Activated CD4-positive, alpha-beta T cell treated with anti-CD3 and anti-CD28 coated beads for 36 hours (primary cell): ENCODE results near the gene KCNQ1OT1. TPM values are rescaled to one million over a fixed set of nuclear protein-coding genes. Genes with fewer than 3 reads are reported as not detected.
A peak's percentile ranks its signal among the peaks of the same experiment; 100 is the strongest.

Experiments used
- ATAC-seq: fragments of 200-7000 bp; cut with Tn5 transposase; one replicate; pipeline ENCODE4 v1.10.0; 2021; ENCODE audit warnings: mild to moderate bottlenecking, moderate library complexity
- CTCF ChIA-PET: fragments of 350-600 bp; sonication (Branson Sonifier 250); formaldehyde crosslinking; loops from one replicate; lab custom pipeline; 2021; ENCODE audit warnings: antibody characterized with exemption; lab: Charles Lee
- POLR2A ChIA-PET: fragments of 350-600 bp; sonication (Branson Sonifier 250); formaldehyde crosslinking; loops from one replicate; lab custom pipeline; 2021; ENCODE audit warnings: antibody characterized with exemption, inconsistent platforms; lab: Charles Lee
- DNase-seq: peaks from one replicate; pipeline ENCODE4 v3.0.0-alpha.2; 2020
- H3K27ac Mint-ChIP-seq: one replicate; pipeline ENCODE4 v1.8.0; 2021; ENCODE audit warnings: mixed read lengths
- H3K27me3 Mint-ChIP-seq: one replicate; pipeline ENCODE4 v1.8.0; 2021; ENCODE audit warnings: mixed read lengths
- H3K36me3 Mint-ChIP-seq: one replicate; pipeline ENCODE4 v1.8.0; 2021; ENCODE audit warnings: low read depth, mixed read lengths
- H3K4me1 Mint-ChIP-seq: one replicate; pipeline ENCODE4 v1.8.0; 2021; ENCODE audit warnings: mixed read lengths
- H3K4me3 Mint-ChIP-seq: one replicate; pipeline ENCODE4 v1.8.0; 2021; ENCODE audit warnings: mild to moderate bottlenecking, moderate library complexity, mixed read lengths
- H3K9me3 Mint-ChIP-seq: one replicate; pipeline ENCODE4 v1.8.0; 2021; ENCODE audit warnings: low read depth, mixed read lengths
- intact Hi-C, 2 experiments: fragments of 100-400 bp; cut with DNase I in 1 of 2; cut with micrococcal nuclease in 1 of 2; formaldehyde crosslinking; loops; one replicate each; pipeline versions ENCODE4 v1.14.2 to v1.15.1; 2022 to 2024; cut with DNase I, micrococcal nuclease
- total RNA-seq, 2 experiments: library from RNA; stranded (reverse); gene quantifications; one replicate each; pipeline ENCODE4 v1.2.3, GENCODE V29; 2021

KCNQ1OT1 gene
- total RNA-seq, 2 experiments from 2014 or later = 0.16 TPM

- no peaks in the 10 kb centered on the region for H3K4me1 Mint-ChIP-seq
- H3K36me3 Mint-ChIP-seq = no peaks in the 10 kb centered on the region
These were observed 122.5 kb downstream of the KCNQ1OT1 start for GRCh38 chr11:2577031-2577990.

DNA sequence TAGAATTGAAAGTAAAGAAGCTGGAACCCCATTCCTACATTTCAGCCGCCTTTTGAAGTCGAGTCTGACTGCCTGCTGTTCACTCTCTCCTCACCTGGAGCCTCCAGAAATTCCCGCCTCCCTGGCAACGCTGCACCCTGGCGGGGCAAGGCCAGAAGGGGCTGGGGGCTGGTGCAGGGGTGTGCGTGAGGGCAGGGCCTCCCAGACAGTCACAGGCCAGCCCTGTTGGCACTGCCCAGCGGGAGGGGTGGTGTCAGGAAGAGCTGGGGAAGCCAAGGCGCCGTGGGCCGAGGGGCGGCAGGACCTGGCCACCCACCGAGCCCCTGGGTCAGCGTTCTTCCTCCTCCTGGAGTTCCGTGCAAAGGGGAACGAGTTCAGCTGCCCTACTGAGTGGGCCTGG lies 123.2 kb downstream of the KCNQ1OT1 start:
- intact Hi-C loops = no loop called here
- CTCF ChIA-PET = no interaction called here
- Mint-ChIP-seq H3K27ac (no peak overlapping the region), H3K36me3 (no peaks in the 10 kb centered on the region), H3K9me3 (no peaks in the 10 kb centered on the region), H3K4me3 (no peak overlapping the region), H3K27me3 (no peaks in the 10 kb centered on the region), H3K4me1 (no peaks in the 10 kb centered on the region)
- POLR2A ChIA-PET = no interaction called here
- DNase-seq (no peak), ATAC-seq (no peak)

More at GRCh38 chr11:2577031-2577990, 122.5 kb downstream of the KCNQ1OT1 start:
- no peaks in the 10 kb centered on the region for H3K9me3 Mint-ChIP-seq
- no peak overlapping the region for H3K27ac Mint-ChIP-seq
- H3K4me3 Mint-ChIP-seq = no peak overlapping the region
- ATAC-seq = no peak
- CTCF ChIA-PET = no interaction called here
- intact Hi-C loops = no loop called here
- H3K27me3 Mint-ChIP-seq = no peaks in the 10 kb centered on the region
- peak; percentile 3 for DNase-seq
- POLR2A ChIA-PET = no interaction called here

DNA sequence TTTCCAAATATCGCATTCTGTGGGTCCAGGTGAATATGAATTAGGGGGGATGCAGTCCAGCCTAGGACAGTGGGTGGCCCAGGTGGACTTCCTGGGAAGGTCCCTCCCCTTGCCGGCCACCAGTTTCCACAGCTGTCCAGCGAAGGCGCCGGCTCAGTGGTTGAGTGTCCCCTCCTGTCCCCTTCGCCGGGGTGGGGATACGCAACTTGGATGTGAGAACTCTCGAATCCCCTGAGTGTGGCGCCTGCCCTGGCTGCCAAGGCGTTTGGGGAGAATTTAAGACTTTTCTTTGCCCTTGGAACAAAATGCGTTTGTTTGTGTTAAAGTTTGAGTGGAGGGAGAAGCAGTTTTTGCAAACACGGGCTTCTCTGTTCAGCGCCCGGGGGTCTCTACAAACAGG lies 123.7 kb downstream of the KCNQ1OT1 start:
- Mint-ChIP-seq H3K27me3 (no peaks in the 10 kb centered on the region), H3K36me3 (no peaks in the 10 kb centered on the region), H3K4me1 (no peaks in the 10 kb centered on the region), H3K27ac (no peak overlapping the region), H3K4me3 (no peak overlapping the region), H3K9me3 (no peaks in the 10 kb centered on the region)
- no peak for ATAC-seq
- ChIA-PET POLR2A (no interaction called here), CTCF (interaction anchor here (1.1 kb wide), 1 partner anchor 43 kb away, joined by 3 read pairs; no protein-coding TSS in a partner anchor)
- intact Hi-C loops = no loop called here
- DNase-seq = peak; percentile 1

DNA sequence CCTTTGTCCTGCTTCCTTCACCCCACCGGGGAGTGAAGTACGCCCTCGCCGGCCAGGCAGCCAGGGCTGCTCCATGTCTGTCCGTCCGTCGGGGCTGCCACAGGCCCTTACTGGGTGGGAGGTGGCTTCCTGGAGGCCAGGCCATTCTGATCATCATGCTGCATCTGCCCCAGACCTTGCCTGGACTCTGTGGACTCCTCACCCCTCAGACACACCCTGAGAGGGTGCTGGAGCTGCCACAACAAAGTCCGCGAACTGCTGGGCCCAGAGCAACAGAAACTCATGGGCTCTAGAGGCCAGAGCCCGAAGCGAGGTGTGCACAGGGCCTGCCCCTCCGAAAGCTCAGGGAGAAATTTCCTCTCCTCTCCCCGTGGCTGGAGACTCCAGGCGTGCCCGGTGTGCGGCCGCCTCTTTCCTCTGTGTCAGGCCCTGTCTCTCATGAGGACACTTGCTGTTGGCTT lies 124.2 kb downstream of the KCNQ1OT1 start:
- CTCF ChIA-PET = interaction anchor here (1.1 kb wide), 1 partner anchor 43 kb away, joined by 3 read pairs; no protein-coding TSS in a partner anchor
- intact Hi-C loops = no loop called here
- POLR2A ChIA-PET = no interaction called here
- Mint-ChIP-seq H3K4me3 (no peak overlapping the region), H3K36me3 (no peaks in the 10 kb centered on the region), H3K27ac (no peak overlapping the region), H3K27me3 (no peaks in the 10 kb centered on the region), H3K4me1 (no peaks in the 10 kb centered on the region), H3K9me3 (no peaks in the 10 kb centered on the region)
- DNase-seq (peak; percentile 1), ATAC-seq (no peak)

DNA sequence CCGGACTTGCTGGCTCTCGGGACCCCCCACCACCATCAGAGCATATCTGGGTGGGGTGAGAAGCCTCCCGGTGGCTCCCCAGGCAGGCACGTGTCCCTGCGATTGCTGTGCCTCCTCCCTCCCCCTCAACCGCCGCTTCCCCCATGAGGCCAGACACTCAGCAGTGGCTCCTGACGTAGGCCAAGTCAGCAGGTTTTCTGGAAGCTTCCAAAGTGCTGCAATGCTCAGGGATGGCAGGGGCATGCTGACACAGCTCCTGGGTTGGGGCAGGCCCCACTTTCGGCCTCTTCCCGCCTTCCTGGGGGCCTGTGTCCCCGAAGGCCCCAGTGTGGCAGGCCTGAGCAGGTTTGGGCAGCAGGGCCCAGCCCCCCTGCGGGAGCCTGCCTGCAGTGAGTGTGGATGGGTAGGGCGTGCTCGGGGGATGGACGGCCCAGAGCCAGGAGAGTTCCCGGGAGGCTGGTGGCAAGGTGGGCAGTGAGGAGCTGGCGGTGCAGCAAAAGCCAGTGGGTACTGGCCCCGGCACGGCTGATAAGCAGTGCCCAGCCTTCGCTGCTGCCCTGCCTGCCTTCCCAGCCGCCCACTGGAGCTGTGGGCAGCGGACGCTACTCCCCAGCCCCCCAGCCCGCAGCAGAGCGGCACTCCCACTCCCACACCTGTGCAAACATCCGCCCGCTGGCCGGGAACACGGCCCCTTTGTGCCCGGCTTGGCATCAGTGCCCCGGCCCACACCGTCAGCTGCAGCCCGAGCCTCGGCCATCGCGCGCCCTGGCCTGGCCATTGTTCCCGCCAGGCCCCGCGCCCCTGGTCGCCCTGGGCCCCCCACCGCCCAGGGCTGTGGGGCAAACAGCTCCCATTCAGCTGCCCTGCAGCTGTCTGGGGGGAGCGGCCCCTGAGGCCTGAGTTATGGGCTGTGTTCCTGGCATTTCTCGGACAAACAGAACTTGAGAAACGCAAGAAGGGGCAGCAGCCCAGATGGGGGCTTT lies 125.0 kb downstream of the KCNQ1OT1 start:
- intact Hi-C loops = no loop called here
- no peaks in the 10 kb centered on the region for H3K9me3 Mint-ChIP-seq
- peak; percentile 2 for DNase-seq
- POLR2A ChIA-PET = no interaction called here
- no peak overlapping the region for H3K4me3 Mint-ChIP-seq
- no peaks in the 10 kb centered on the region for H3K27me3 Mint-ChIP-seq
- CTCF ChIA-PET = interaction anchor here (0.6 to 1.1 kb wide), 2 partner anchors 42 to 1565 kb away, joined by 3 read pairs; no protein-coding TSS in a partner anchor
- no peak overlapping the region for H3K27ac Mint-ChIP-seq
- H3K4me1 Mint-ChIP-seq = no peaks in the 10 kb centered on the region
- no peaks in the 10 kb centered on the region for H3K36me3 Mint-ChIP-seq
- no peak for ATAC-seq

DNA sequence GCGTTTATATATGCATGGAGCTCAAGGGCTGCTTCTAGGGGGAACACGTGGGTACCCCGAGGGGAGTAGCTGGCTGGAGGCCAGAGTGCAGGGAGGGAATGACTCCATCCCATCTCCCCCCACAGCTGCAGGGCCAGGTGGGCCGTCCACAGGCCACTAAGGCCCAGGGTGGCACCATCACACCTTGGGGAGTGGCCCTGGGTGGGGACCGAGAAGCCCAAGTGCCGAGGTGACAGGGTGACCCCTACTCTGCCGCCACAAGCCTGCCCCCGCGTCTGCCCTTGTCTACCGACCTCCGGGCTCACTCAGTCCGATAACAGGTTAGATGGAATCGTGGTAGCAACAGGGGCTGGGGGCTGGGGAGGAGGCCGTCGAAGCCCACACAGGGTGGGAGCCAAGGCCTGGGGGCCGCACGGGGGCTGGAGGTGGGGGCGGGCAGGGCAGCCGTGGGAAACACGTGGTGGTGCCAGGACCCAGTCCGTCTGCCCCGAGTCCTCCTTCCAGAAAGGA lies 125.7 kb downstream of the KCNQ1OT1 start:
- peak; percentile 0 for DNase-seq
- H3K36me3 Mint-ChIP-seq = no peaks in the 10 kb centered on the region
- no peaks in the 10 kb centered on the region for H3K9me3 Mint-ChIP-seq
- H3K27ac Mint-ChIP-seq = no peak overlapping the region
- intact Hi-C loops = no loop called here
- H3K27me3 Mint-ChIP-seq = no peaks in the 10 kb centered on the region
- ChIA-PET POLR2A (no interaction called here), CTCF (interaction anchor here (0.6 kb wide), 1 partner anchor 1564 kb away, joined by 3 read pairs; no protein-coding TSS in a partner anchor)
- H3K4me3 Mint-ChIP-seq = no peak overlapping the region
- no peaks in the 10 kb centered on the region for H3K4me1 Mint-ChIP-seq
- ATAC-seq = no peak

DNA sequence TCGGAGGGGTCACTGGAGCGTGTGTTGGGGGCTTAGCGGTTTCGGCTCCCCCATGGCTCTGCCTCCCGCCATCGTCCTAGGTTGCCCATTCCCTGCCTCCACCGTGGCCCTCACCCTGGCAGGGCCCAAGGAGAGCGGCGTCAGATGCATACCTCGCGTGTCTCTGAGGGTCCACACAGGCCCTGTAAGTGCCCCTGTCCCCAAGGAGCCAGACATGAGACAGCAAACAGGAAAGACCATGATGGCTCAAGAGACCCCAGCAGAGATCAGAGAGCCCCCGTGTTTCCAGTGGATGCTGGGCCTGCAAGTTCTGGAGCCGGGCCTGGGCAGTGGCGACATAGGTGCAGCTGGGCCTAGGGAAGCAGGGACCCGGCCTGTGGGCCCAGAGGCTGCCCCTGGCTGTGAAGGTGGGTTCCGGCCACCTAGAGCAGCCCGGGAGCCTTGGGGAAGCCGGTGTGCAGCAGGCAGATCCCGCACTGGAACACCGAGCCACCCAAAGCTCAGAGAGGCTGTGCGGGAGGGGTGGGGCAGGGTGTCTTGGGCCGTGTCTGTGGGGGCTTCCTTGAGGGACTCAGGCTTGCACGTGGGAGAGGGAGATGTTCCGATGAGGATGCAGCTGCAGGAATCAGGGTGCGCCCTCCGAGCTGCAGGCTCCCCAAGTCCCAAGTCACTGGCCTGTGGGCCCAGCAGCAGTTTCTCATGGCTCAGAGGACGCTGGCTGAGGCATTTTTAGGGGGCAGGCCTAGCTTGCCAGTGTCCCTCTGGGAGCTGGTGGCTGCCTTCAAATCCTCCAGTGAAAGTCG lies 126.4 kb downstream of the KCNQ1OT1 start:
- Mint-ChIP-seq H3K36me3 (no peaks in the 10 kb centered on the region), H3K4me3 (no peak overlapping the region), H3K4me1 (no peaks in the 10 kb centered on the region), H3K9me3 (no peaks in the 10 kb centered on the region), H3K27ac (no peak overlapping the region), H3K27me3 (no peaks in the 10 kb centered on the region)
- ATAC-seq (no peak), DNase-seq (no peak)
- ChIA-PET POLR2A (no interaction called here), CTCF (interaction anchor here (0.6 kb wide), 1 partner anchor 1563 kb away, joined by 3 read pairs; no protein-coding TSS in a partner anchor)
- intact Hi-C loops = no loop called here

GRCh38 chr11:2572491-2573239 lies 127.1 kb downstream of the KCNQ1OT1 start:
- H3K4me1 Mint-ChIP-seq = no peaks in the 10 kb centered on the region
- no peak overlapping the region for H3K27ac Mint-ChIP-seq
- H3K9me3 Mint-ChIP-seq = no peaks in the 10 kb centered on the region
- DNase-seq (no peak), ATAC-seq (no peak)
- H3K36me3 Mint-ChIP-seq = no peaks in the 10 kb centered on the region
- no peak overlapping the region for H3K4me3 Mint-ChIP-seq
- ChIA-PET POLR2A (interaction anchor here (0.6 kb wide), 1 partner anchor 581 kb away, joined by 3 read pairs; no protein-coding TSS in a partner anchor), CTCF (no interaction called here)
- intact Hi-C loops = no loop called here
- H3K27me3 Mint-ChIP-seq = no peaks in the 10 kb centered on the region

DNA sequence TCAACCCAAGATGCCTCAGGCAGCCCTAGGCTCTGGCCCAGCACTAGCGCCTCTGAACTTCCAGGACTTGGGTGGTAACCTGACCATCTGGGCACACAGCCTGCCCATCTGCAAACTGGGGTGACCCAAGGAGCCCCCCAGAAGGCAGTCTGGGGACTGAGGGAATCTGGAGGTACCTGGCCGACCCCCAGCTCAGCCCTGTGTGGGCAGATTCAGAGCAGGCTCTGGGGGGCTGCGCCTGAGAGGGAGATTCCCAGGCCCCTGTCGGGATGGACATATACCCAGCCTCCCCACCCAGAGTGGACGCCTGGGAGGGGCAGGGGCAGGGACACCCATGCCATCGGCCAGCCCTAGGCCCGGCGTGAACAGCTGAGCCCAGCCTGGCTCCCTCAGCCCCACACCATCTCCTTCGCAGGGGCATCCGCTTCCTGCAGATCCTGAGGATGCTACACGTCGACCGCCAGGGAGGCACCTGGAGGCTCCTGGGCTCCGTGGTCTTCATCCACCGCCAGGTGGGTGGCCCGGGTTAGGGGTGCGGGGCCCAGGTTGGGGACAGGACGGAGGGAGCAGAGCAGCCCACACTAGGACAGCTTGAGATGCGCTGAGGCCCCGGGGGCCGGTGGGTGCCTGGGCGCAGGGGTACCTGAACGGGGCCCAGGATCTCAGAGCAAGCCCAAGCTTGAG lies 128.1 kb downstream of the KCNQ1OT1 start:
- DNase-seq = no peak
- H3K36me3 Mint-ChIP-seq = no peaks in the 10 kb centered on the region
- intact Hi-C loops = no loop called here
- H3K4me1 Mint-ChIP-seq = no peaks in the 10 kb centered on the region
- POLR2A ChIA-PET = no interaction called here
- CTCF ChIA-PET = no interaction called here
- H3K27me3 Mint-ChIP-seq = no peaks in the 10 kb centered on the region
- no peak overlapping the region for H3K4me3 Mint-ChIP-seq
- ATAC-seq = no peak
- H3K9me3 Mint-ChIP-seq = no peaks in the 10 kb centered on the region
- H3K27ac Mint-ChIP-seq = no peak overlapping the region
